G401.6 (cell line): ENCODE data around the gene PRKD1.

Experiments
- FAIRE-seq: peaks from 2 replicates; lab custom pipeline; 2012; peaks lifted over from hg19 to GRCh38; lab: Jason Lieb, UNC

PRKD1 gene

GRCh38 chr14:29927376-29928116 is at the start of gene PRKD1:
TSS of gene PRKD1 (minus strand) at chr14:29927847.
- no peak for FAIRE-seq

GRCh38 chr14:29971101-29971500 is 43.5 kb upstream of the PRKD1 start:
- no peak for FAIRE-seq

- FAIRE-seq: no peak
Measured at GRCh38 chr14:29955087-29955486, 27.4 kb upstream of the PRKD1 start.

GRCh38 chr14:29953501-29953900 is 25.9 kb upstream of the PRKD1 start:
- FAIRE-seq: no peak

- no peak for FAIRE-seq
Measured at GRCh38 chr14:29944091-29944490, 16.4 kb upstream of the PRKD1 start.

GRCh38 chr14:29941401-29941800 is 13.8 kb upstream of the PRKD1 start:
- no peak for FAIRE-seq

- no peak for FAIRE-seq
Measured at GRCh38 chr14:29940482-29940881, 12.8 kb upstream of the PRKD1 start.

GRCh38 chr14:29937116-29937515 is 9.5 kb upstream of the PRKD1 start:
- no peak for FAIRE-seq

- no peak for FAIRE-seq
Measured at GRCh38 chr14:29930283-29930682, 2.6 kb upstream of the PRKD1 start.

- no peak for FAIRE-seq
Measured at GRCh38 chr14:29928117-29928640, 532 bp upstream of the PRKD1 start.

- FAIRE-seq: no peak
Measured at GRCh38 chr14:29926701-29927375, 809 bp downstream of the PRKD1 start.

- no peak for FAIRE-seq
Measured at GRCh38 chr14:29926228-29926627, 1.4 kb downstream of the PRKD1 start.

- FAIRE-seq: no peak
Measured at GRCh38 chr14:29925736-29926135, 1.9 kb downstream of the PRKD1 start.

GRCh38 chr14:29925101-29925722 is 2.4 kb downstream of the PRKD1 start:
- no peak for FAIRE-seq

- FAIRE-seq: no peak
Measured at GRCh38 chr14:29919845-29920244, 7.8 kb downstream of the PRKD1 start.

- FAIRE-seq: no peak
Measured at GRCh38 chr14:29918981-29919380, 8.7 kb downstream of the PRKD1 start.

- no peak for FAIRE-seq
Measured at GRCh38 chr14:29913566-29913965, 14.1 kb downstream of the PRKD1 start.

- FAIRE-seq: no peak
Measured at GRCh38 chr14:29911810-29912209, 15.8 kb downstream of the PRKD1 start.

- no peak for FAIRE-seq
Measured at GRCh38 chr14:29908652-29909577, 18.7 kb downstream of the PRKD1 start.

- FAIRE-seq: no peak
Measured at GRCh38 chr14:29906256-29906870, 21.3 kb downstream of the PRKD1 start.

- no peak for FAIRE-seq
Measured at GRCh38 chr14:29905543-29905942, 22.1 kb downstream of the PRKD1 start.
